HG03108 (cell line): ENCODE results near the gene PDIA4.
"Not testable (repeated sequence)": the region's sequence is repeated elsewhere in the genome, so short reads cannot be mapped to it uniquely, and the experiment has no call there.

ENCODE experiments used
- ATAC-seq: cut with Tn5 transposase; IDR thresholded peaks from one replicate; pipeline ENCODE4 v1.9.1; 2021; ENCODE audit warnings: moderate library complexity; ENCODE audit not compliant: unreplicated experiment

Gene PDIA4

DNA sequence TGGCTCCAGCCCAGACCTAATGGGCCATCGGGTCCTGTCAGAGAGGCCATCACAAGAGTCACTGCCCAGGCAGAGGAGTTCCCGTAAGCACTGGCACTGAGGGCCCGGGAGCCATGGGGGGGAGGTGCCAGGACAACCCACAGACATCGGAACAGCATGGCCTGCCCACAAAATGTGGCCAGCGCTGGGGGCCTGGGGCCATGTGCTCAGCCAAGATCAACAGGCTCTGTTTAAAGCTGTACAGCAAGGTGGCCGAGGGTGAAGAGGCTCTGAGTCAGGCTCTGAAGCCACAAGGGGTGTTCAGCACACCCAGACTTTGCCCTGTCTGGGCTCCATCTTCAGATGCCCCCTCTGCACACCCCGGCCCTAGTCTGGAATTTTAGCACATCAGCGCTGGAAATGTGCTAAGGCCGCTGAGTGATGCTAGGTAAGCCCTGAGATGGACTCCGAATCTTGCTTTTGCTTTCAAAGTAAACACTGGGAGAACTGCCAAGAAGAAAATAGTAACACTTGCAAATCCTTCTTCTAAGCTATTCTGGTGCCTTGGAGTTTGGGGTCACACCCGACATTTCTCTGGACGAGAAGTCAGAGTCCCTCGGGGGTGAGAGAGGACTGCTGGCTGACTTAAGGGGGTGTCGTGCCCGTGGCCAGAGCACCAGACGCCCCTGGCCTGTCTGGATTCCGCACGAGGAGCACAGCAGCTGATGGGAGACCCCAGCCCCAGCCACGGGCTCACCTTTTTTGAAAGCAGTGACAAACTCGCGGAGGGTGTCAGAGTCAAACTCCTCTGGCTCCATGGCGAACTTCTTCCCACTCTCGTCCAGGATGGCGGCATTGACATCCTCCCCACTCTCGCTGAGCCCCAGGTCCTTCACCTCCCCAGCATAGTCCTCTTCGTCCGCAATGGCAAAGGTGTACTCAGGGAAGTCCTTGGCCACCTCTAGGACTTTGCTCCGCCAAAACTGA is 23.6 kb downstream of the PDIA4 start:
- no peak for ATAC-seq

GRCh38 chr7:149003560-149004305 is 24.6 kb downstream of the PDIA4 start:
- ATAC-seq = no peak

DNA sequence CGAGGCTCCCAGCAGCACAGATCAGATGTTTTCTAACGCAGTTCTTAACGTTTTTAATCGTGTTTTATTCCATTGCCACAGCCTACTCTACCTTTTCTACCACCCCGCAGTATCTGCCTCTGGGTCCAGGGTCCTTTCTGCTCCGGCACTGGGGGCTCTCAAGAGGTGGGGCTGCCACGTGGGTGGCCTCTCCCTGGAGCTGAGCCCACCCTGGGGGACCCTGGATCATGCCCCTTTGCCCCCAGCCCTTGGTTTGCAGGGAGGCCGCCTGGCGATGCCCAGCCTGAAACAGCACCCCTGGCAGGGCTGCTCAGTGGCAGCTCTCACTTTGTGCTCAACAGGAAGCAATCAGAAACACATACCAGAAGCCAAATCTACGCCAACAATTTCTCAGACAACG is 25.3 kb downstream of the PDIA4 start:
- no peak for ATAC-seq

- no peak for ATAC-seq
Measured at GRCh38 chr7:149002604-149003003, 25.7 kb downstream of the PDIA4 start.

DNA sequence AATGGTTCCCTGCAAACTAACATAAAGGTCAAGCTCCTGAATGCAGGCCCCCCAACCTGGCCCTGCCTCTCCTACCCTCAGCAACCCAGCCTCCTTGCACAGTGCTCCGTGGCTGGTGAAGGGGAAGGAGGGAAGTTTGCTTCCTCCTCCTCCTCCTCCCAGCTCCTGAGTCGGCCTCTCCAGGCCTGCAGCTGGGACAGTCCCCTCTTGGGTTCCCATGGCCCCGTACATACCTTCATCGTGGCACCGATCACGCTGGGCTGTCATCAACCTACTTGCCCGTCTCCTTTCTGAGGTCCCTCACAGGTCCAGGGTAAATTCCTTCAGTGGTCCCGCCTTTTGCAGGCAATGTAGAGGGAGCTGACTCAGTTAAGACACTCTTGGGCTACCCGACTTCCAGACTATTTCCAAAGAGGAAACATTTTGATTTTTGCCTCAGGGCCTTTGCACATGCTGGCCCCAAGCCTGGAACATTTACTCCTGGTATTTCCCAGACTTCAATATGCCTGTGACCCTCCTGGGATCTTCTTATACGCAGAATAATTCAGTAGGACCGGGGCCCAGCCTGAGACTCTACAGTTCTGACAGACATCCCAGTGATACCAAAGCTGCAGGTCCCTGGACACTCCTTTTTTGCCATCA is 26.8 kb downstream of the PDIA4 start:
- ATAC-seq = no peak

GRCh38 chr7:149000961-149001360 is 27.3 kb downstream of the PDIA4 start:
- ATAC-seq = no peak

DNA sequence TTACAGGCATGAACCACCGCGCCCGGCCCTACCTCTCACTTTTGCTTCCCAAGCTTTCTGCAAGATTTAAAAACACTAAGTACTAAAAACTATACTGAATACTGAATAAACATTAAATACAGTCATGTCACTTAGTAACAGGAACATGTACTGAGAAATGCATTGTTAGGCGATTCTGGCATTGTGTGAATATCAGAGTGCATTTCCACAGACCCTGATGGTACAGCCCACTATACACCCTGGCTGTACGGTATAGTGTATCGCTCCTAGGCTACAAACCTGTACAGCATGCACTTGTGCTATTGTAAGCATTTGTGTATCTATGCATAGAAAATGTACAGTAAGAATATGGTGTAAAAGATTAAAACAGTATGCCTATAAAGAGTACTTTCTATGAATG is 29.1 kb downstream of the PDIA4 start:
- ATAC-seq = no peak

- no peak for ATAC-seq
Measured at GRCh38 chr7:148997497-148997896, 30.8 kb downstream of the PDIA4 start.

DNA sequence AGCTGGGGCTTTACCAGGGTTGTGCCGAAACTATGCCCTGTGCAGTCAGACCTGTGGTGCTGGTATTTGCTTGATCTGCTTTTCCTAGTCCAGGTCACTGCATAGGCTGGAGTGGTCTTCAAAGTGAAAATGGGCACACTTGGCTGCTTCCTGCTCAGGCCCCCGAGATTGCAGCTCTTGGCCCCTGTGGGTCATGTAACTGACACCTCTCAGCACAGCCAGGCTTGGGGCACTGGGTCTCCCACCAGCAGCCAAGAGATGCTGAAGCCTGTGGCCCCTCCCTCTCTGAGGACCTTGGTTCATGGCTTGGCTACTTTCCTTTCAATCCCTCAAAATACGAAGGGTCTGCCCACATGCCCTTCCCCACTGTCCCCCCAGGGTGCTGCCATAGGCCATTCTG is 33.7 kb downstream of the PDIA4 start:
- ATAC-seq = no peak

DNA sequence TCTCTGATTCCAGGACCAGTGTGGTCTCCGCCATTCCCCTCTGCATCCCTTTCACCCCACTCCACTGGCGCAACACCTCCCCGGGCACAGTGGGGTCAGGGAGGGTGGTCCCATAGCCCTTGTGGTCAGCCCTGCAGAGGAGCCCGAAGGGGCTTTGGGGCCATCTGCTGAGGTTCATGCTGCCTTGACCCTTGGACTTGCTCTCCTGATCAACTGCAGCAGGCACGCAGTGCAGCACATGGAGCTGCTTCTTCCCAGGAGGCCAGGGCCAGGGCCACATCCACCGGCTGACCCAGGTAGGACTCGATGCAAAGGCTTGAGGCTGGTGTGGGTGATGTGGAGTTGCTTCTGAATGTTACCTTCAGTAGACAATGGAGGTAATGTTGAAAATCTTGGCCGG is 35.1 kb downstream of the PDIA4 start:
- ATAC-seq = no peak

DNA sequence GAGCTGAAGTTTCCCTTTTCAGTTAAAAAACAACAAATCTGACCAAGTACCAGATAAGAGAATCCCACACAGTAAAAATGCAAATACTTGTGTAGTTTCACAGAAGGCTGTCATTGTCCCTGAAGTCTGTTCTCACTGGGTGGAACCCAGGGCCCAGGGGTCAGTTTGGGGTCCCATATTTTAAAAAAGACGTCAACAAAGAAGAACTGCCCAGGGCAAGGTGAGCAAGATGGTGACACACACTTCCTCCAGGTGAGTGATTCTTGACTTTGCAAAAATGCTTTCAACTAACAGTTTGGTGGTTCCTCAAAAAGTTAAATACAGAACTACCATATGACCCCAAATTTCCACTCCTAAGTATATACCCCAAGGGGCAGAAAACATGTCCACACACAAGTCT is 36.8 kb downstream of the PDIA4 start:
- no peak for ATAC-seq

DNA sequence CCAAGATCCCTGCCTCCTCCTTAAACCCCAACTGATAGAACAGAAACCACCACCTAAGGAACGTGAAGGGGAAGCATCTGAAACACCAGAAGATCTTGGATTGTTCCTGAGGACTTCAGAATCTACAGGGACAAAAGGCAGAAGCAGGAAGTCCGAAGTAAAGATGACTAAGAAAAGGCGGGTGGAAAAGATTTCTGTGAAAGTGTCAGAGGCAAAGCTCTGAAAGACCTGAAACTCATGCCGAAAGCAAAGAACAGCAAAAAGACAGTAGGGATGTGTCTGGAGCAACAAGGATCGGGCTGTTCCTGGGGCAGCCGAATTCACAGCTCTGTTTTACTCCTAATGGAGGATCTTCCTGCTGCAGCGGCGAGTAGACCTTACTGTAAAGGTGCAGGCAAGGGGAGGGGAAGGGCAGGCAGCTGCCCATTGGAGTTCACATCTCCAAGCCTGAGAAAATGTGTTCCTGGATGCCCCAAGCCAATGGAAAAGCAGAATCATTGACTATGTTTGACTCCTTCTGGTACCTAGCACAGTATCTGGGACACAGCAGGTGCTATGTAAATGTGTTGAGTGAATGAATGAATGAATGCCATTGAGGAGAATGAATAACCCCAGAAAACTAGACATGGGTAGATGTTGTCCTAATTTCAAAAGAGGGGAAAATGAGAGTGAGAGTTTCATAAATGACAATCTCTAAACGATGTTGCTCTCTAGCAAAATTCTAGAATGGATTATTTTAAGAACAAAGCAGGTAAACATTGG is 40.4 kb downstream of the PDIA4 start:
- ATAC-seq = peak; percentile 4

DNA sequence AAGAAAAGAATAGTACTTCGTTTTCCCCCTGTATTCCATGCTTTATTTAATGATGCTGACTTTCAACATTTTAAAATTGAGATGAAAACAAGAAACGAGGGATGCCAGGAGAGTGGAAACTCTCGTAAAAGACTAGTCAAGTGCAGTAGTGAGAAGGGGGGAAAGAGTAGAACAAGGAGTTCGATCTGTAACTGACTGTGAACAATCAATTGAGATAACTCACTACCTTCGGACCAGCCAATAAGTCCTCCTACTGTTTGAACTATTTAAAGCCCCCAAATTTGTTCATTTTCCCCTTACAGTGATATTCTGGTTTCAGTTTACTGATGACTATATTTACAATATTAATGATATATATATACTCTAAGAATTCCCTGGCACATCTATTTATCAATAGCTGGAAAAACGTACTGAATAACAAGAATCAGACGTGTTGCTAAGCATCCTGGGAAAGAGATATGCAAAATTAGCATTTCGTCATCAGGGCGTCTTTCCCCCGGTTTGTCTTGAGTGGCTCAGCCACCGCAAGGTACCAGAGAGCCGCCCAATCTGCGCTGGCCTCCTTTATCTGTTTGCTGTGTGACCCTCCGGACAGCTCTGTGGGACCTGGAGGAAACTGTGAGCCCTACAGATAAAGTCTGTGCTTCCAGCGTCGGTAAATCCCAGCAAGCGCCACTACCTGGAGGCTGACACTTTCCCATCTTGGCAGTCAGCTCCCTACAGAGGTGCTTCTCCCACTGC is 41.1 kb downstream of the PDIA4 start:
- peak; percentile 95 for ATAC-seq

DNA sequence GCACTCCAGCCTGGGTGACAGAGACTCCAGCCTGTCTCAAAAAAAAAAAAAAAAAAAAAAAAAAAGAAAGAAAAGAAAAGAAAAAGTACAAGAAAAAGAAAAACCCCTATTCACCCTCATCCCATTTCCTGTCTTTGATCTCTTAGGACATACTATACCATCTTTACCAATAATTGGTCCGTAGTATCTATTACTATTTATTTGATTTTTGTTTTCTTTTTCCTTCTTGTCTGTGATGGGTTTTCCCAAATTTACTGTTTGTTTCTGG is 41.6 kb downstream of the PDIA4 start:
- ATAC-seq = no peak

DNA sequence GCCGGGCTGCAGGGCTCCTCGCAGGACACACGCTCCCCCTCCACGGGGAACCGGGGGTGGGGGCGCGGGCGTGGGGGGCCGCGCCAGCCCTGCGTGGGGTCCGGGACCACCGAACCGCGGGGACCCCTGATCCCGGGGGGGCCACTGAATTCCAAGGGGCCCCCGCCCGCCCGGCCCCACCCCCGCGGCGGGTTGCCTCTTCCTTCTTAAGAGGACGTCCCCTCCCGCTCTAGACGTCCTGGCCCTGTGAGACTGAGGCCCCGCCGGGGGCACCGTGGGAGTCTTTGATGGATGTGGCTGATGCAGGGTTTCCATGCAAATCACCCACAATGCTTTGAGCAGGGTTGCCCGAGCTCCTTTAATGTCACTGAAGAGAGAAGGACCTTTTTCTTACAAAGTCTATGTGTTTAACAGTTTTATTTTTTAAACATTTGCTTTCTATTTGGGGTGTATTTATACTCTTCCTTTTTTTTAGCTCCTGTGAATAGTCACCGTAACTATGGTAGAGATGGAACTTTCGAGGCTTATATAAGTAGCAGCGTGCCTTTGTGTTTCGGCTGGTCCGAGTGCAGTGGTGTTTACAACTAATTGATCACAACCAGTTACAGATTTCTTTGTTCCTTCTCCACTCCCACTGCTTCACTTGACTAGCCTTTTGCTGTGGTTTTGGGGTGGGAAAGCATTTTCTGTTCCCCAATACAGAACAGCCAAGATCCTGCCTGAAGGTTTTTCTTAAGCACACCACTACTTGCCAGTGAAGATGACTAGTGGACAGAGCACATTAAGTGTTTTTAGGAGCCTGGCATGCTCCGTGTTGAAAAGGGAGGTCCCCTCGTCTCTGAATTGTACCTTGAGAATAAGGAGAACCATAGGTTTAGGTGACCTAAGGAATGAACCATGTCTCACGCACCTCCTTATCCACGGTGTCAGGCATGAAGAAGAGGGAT is 44.8 kb downstream of the PDIA4 start:
- ATAC-seq = no peak

GRCh38 chr7:148982654-148983199 is 45.6 kb downstream of the PDIA4 start:
- no peak for ATAC-seq

- ATAC-seq = no peak
Measured at GRCh38 chr7:148979827-148980226, 48.5 kb downstream of the PDIA4 start.

GRCh38 chr7:148979072-148979471 is 49.2 kb downstream of the PDIA4 start:
- ATAC-seq = not testable (repeated sequence)

DNA sequence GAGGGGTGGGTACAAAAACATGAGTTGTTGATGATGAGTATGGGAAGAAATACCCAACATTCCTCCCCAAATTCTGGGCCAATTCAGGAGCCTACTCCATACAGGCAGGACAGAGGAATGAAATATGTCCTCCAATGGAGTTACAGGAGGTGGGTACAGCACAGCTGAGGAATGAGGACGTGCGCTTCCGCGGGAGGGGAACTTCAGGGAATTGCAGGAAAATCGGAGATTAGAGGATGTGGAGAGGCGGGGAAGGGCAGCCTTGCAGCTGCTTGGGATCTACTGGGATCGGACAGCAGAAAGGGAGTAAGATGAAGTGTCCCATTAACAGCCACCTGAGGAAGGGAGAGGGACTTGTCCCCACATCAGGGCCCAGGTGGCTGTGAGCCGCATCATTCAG is 50.2 kb downstream of the PDIA4 start:
- ATAC-seq = no peak
